ENCODE data around the gene SOBP.

The SOBP gene

GRCh38 chr6:107523054-107523791, 33.3 kb downstream of the SOBP start:
- DNase-seq = no peak

- DNase-seq = no peak
Measured at GRCh38 chr6:107523794-107524193, 33.9 kb downstream of the SOBP start.

- DNase-seq = no peak
Measured at GRCh38 chr6:107524626-107525025, 34.7 kb downstream of the SOBP start.

- DNase-seq = no peak
Measured at GRCh38 chr6:107531868-107532267, 42.0 kb downstream of the SOBP start.

GRCh38 chr6:107532706-107533105, 42.8 kb downstream of the SOBP start:
- no peak for DNase-seq

- no peak for DNase-seq
Measured at GRCh38 chr6:107533415-107534059, 43.6 kb downstream of the SOBP start.

- no peak for DNase-seq
Measured at GRCh38 chr6:107534571-107535141, 44.7 kb downstream of the SOBP start.

- no peak for DNase-seq
Measured at GRCh38 chr6:107535626-107536025, 45.7 kb downstream of the SOBP start.

GRCh38 chr6:107536180-107536961, 46.5 kb downstream of the SOBP start:
- no peak for DNase-seq

GRCh38 chr6:107537559-107537958, 47.6 kb downstream of the SOBP start:
- no peak for DNase-seq

- DNase-seq = no peak
Measured at GRCh38 chr6:107538856-107539387, 49.0 kb downstream of the SOBP start.

- DNase-seq = no peak
Measured at GRCh38 chr6:107539409-107539808, 49.5 kb downstream of the SOBP start.

- no peak for DNase-seq
Measured at GRCh38 chr6:107539849-107540464, 50.0 kb downstream of the SOBP start.

- no peak for DNase-seq
Measured at GRCh38 chr6:107540465-107540857, 50.5 kb downstream of the SOBP start.

- DNase-seq = no peak
Measured at GRCh38 chr6:107542192-107542668, 52.3 kb downstream of the SOBP start.

- no peak for DNase-seq
Measured at GRCh38 chr6:107543088-107543487, 53.2 kb downstream of the SOBP start.

GRCh38 chr6:107543567-107543966, 53.6 kb downstream of the SOBP start:
- DNase-seq = no peak

- no peak for DNase-seq
Measured at GRCh38 chr6:107545763-107546162, 55.8 kb downstream of the SOBP start.

GRCh38 chr6:107546691-107547450, 57.0 kb downstream of the SOBP start:
- DNase-seq = no peak

GRCh38 chr6:107547451-107547840, 57.5 kb downstream of the SOBP start:
- no peak for DNase-seq

GRCh38 chr6:107550241-107550840, 60.4 kb downstream of the SOBP start:
- no peak for DNase-seq
